GM18951 (cell line): Measurements from ENCODE around the gene SNX32.
"Not testable (repeated sequence)": the region's sequence is repeated elsewhere in the genome, so short reads cannot be mapped to it uniquely, and the experiment has no call there.

Experiments used
- POLR2A ChIP-seq: IDR thresholded peaks from 4 replicates; pipeline ENCODE4 v1.6.1; 2011; ENCODE audit warnings: mild to moderate bottlenecking; ENCODE audit not compliant: insufficient read length, insufficient read depth; ENCODE audit errors: extremely low read depth
- in situ Hi-C: fragments of 300-500 bp; cut with MboI; formaldehyde crosslinking; loops from one replicate; pipeline ENCODE4 v1.12.0; 2022; ENCODE audit warnings: low sequenced_read_pairs, mixed read lengths, inconsistent platforms; ENCODE audit not compliant: unreplicated experiment

Gene SNX32

GRCh38 chr11:65822776-65823528 is 10.8 kb upstream of the SNX32 start:
- in situ Hi-C loops, result loop anchor here (10.0 kb wide), 1 partner anchor 98 kb away; the partner anchor contains the start of gene RNASEH2C
- no peak for TF ChIP-seq POLR2A

DNA sequence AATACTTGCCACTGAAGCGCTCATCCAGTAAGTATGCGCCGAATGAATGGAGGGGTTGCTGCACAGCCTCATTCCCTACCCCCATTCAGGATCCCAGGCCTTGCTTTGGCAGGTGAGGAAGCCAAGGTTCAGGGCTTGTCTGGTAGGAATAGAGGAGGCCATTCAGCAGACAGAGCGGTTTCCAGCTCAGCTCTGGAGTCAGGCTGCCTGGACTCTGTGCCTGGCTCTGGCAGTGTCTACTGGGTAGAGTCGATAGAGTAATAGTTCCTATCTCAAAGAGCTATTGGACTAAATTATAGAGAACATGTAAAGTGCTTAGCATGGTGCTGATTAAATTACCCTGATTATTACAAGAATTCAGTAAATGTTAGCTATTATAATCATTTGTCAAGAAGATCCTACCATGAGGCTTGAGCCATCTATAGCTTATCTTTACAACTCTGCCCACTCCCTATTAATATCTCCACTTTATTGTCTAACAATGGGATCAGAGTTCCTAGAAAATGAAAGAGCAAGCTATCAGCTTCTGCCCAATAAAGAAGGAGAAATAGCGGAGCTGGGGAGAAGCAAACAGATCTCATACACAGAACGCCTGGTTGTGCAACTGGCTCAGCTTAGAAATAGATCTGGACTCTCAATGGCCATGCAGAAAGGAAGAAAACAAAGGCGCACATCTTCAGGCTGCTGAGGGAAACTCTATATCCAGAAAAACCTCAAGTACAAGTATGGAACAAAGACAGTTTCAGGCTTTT is 6.6 kb upstream of the SNX32 start:
- in situ Hi-C loops, result loop anchor here (10.0 kb wide), 1 partner anchor 102 kb away; the partner anchor contains the start of gene RNASEH2C
- TF ChIP-seq POLR2A, result no peak

- TF ChIP-seq POLR2A, result no peak
- in situ Hi-C loops, result loop anchor here (10.0 kb wide), 1 partner anchor 105 kb away; the partner anchor contains the start of gene RNASEH2C
Observed at GRCh38 chr11:65829459-65829858, 4.3 kb upstream of the SNX32 start.

GRCh38 chr11:65832231-65832630 is 1.5 kb upstream of the SNX32 start:
- in situ Hi-C loops, result not testable (repeated sequence)

GRCh38 chr11:65834202-65834601 is 439 bp downstream of the SNX32 start:
- in situ Hi-C loops, result no loop called here
- TF ChIP-seq POLR2A, result no peak

DNA sequence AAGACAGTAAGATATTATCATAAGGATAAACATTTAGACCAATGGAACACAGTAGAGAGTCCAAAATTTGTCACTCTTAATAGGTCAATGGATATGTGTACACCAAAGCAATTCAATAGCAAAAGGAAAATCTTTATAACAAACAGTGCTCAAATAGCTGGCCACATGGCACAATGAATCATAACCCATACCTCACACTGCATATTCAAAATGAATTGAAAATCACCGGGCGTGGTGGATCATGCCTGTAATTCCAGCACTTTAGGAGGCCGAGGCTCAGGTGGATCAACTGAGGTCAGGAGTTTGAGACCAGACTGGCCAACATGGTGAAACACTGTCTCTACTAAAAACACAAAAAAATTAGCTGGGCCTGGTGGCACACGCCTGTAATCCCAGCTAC is 8.4 kb downstream of the SNX32 start:
- in situ Hi-C loops, result no loop called here
- TF ChIP-seq POLR2A, result no peak

DNA sequence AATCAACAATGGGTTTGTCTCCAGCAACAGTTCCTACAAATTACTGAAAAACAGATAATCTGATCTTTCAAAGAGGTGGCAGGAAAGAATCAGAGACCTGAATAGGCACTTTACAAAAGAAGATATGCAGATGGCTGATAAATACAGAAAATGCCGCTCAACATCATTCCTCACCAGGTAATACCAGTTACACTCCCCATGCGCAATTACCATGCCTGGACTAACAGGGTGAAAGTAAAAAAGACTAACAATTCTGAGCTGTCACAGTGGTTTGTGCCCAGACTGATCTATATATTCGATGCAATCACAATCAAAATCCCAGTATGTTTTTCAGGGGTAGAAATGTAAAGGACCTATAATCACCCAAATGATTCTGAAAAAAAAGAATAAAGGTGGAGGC is 10.0 kb downstream of the SNX32 start:
- in situ Hi-C loops, result no loop called here
- no peak for TF ChIP-seq POLR2A

DNA sequence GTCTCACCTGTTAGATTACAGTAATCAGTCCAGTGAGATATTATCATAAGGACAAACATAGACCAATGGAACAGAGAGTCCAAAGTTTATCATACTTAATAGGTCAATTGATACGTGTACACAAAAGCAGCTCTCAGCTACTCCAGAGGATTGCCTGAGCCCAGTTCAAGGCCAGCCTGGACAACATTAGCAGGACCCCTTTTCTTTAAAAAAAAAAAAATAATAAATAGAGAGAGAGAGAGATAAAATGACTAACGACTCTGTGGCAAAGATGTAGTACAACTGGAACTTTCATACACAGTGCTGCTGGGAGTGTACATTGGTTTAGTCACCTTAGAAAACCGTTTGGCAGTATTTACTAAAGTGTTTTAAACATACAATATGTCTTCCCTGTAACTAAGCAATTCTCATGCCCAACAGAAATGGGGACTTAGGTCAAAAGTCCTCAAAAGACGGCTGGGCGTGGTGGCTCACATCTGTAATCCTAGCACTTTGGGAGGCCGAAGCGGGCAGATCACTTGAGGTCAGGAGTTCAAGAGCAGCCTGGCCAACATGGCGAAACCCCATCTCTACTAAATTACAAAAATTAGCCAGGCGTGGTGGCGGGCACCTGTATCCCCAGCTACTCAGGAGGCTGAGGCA is 10.6 kb downstream of the SNX32 start:
- no peak for TF ChIP-seq POLR2A

DNA sequence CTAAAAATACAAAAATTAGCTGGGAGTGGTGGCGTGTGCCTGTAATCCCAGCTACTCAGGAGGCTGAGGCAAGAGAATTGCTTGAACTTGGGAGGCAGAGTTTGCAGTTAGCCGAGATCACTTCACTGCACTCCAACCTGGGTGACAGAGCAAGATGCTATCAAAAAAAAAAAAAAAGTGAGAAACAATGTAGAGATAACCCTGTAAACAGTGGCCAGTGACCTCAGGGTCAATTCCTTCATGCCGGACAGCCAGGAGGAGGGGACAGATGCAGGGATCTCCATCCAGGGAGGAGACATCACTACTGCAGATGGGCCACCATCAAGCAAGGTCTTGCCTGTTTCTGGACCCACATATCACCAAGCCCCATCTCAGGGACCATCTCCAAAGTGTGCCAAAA is 14.0 kb downstream of the SNX32 start:
- TF ChIP-seq POLR2A, result no peak
- in situ Hi-C loops, result no loop called here

More for the DNA sequence above, 10.6 kb downstream of the SNX32 start:
- in situ Hi-C loops, result no loop called here

GRCh38 chr11:65848693-65849092 is 14.9 kb downstream of the SNX32 start:
- in situ Hi-C loops, result not testable (repeated sequence)

GRCh38 chr11:65849366-65849765 is 15.6 kb downstream of the SNX32 start:
- in situ Hi-C loops, result no loop called here
- TF ChIP-seq POLR2A, result no peak

GRCh38 chr11:65849771-65850216 is 16.0 kb downstream of the SNX32 start:
- in situ Hi-C loops, result no loop called here
- no peak for TF ChIP-seq POLR2A

DNA sequence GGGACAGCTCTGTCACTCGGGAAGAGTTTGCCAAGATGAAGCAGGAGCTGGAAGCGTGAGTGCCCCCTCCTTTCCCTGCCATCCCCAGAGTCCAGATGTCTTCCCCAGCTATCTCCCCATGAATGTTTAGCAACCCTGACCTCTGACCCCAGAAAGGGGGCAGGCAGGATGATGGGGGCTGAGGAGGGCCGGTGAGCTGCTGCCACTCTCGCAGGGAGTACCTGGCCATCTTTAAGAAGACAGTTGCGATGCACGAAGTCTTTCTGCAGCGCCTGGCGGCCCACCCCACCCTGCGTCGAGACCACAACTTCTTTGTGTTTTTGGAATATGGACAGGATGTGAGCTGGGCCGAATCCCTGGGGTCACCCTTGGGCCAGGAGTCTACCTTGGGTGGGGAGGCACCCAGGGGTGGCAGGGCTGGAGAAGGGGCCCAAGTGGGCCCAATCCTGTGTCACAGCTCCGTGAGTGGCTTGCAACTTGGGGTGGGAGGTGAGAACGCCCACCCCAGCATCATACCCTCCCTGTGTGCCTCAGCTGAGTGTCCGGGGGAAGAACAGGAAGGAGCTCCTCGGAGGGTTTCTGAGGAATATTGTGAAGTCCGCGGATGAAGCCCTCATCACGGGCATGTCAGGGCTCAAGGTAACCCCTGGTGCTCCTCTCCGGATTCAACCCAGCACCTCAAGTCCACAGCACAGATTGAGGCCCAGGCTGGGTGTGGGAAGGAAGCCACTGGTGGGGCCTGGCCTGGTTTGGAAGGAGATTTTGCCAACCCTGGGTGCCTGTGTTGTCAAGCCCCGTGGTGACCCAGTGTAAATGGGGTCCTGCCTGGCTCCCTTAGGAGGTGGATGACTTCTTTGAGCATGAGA is 16.7 kb downstream of the SNX32 start:
- in situ Hi-C loops, result no loop called here

GRCh38 chr11:65851083-65851579 is 17.4 kb downstream of the SNX32 start:
- in situ Hi-C loops, result no loop called here
- peak; percentile 20 for TF ChIP-seq POLR2A

More for the DNA sequence above, 16.7 kb downstream of the SNX32 start:
- peak; percentile 9 for TF ChIP-seq POLR2A
